Endothelial cell of umbilical vein (primary cell): ENCODE data around the gene SHISA9. TPM values are rescaled to one million over a fixed set of nuclear protein-coding genes. Genes with fewer than 3 reads are reported as not detected.

Source experiments
- BruUV-seq: library from RNA; stranded (reverse); fragments of 400-500 nt; replicated peaks from 2 replicates; lab custom pipeline; 2021; lab: Mats Ljungman, UMichigan
- CTCF ChIA-PET: fragments of 300-600, 350-600 bp; sonication (Branson Sonifier 250); formaldehyde crosslinking; loops from one replicate; lab custom pipeline; 2021; ENCODE audit warnings: antibody characterized with exemption, inconsistent platforms; lab: Charles Lee
- POLR2A ChIA-PET: fragments of 300-600, 350-600 bp; sonication (Branson Sonifier 250); formaldehyde crosslinking; loops from one replicate; lab custom pipeline; 2021; ENCODE audit warnings: antibody characterized with exemption, inconsistent platforms; lab: Charles Lee
- DNase-seq: peaks from one replicate; pipeline ENCODE4 v3.0.0-alpha.2; 2011; ENCODE audit warnings: low read depth, low spot score
- FAIRE-seq: peaks from 2 replicates; lab custom pipeline; 2011; peaks lifted over from hg19 to GRCh38; lab: Jason Lieb, UNC
- H2AFZ ChIP-seq: 2 replicates; pipeline ENCODE4 v1.6.0; 2012; ENCODE audit warnings: low read depth, low read length, control low read depth, inconsistent platforms
- H3K27ac ChIP-seq: 2 replicates; pipeline ENCODE4 v1.5.1; 2011; ENCODE audit warnings: low read depth, mild to moderate bottlenecking, control low read depth, low read length, moderate library complexity; ENCODE audit not compliant: insufficient read depth
- H3K27me3 ChIP-seq, 2 experiments: 2 replicates each; pipeline versions ENCODE4 v1.6.0 to v1.6.1; 2011; ENCODE audit warnings: low read length in 2 of 2, mixed read lengths in 1 of 2; ENCODE audit not compliant: control insufficient read depth in 2 of 2, insufficient read depth in 2 of 2
- H3K36me3 ChIP-seq, 2 experiments: 2 replicates in 1 of 2; 3 replicates in 1 of 2; pipeline ENCODE4 v1.5.1; 2011; ENCODE audit warnings: low read length in 2 of 2, mild to moderate bottlenecking in 1 of 2, moderate library complexity in 1 of 2; ENCODE audit not compliant: control insufficient read depth in 2 of 2, insufficient read depth in 2 of 2; ENCODE audit errors: extremely low read depth in 1 of 2
- H3K4me1 ChIP-seq: 3 replicates; pipeline ENCODE4 v1.5.1; 2011; ENCODE audit warnings: mild to moderate bottlenecking, low read length; ENCODE audit not compliant: control insufficient read depth, insufficient read depth; ENCODE audit errors: extremely low read depth
- H3K4me2 ChIP-seq: 2 replicates; pipeline ENCODE4 v1.6.1; 2011; ENCODE audit warnings: low read length, control low read depth, mixed read lengths; ENCODE audit not compliant: insufficient read depth
- H3K4me3 ChIP-seq, 3 experiments: fragments of 200-600 bp in 1 of 3; sonication (generic), shearing (Covaris generic) in 1 of 3; replicated peaks in 1 of 3; 2 replicates each; pipeline ENCODE4 v1.5.1; 2011 to 2016; ENCODE audit warnings: control low read depth in 3 of 3, low read length in 3 of 3, mild to moderate bottlenecking in 2 of 3, inconsistent platforms in 1 of 3, low read depth in 1 of 3, moderate library complexity in 1 of 3; ENCODE audit not compliant: insufficient read depth in 1 of 3
- H3K79me2 ChIP-seq: 2 replicates; pipeline ENCODE4 v1.6.0; 2012; ENCODE audit warnings: low read length, inconsistent platforms; ENCODE audit not compliant: control insufficient read depth, insufficient read depth
- H3K9ac ChIP-seq: replicated peaks from 2 replicates; pipeline ENCODE3; 2011; ENCODE audit warnings: low read length, control low read depth; ENCODE audit not compliant: insufficient read depth; ENCODE audit errors: extremely low read depth
- H3K9me1 ChIP-seq: replicated peaks from 3 replicates; pipeline ENCODE4 v1.6.0; 2011; ENCODE audit warnings: mild to moderate bottlenecking, low read length; ENCODE audit not compliant: control insufficient read depth, insufficient read depth; ENCODE audit errors: extremely low read depth
- H3K9me3 ChIP-seq: replicated peaks from 2 replicates; pipeline ENCODE4 v1.5.1; 2012; ENCODE audit warnings: low read length, inconsistent platforms; ENCODE audit not compliant: control insufficient read depth, insufficient read depth
- H4K20me1 ChIP-seq: replicated peaks from 2 replicates; pipeline ENCODE3; 2011; ENCODE audit warnings: mild to moderate bottlenecking, low read length; ENCODE audit not compliant: control insufficient read depth, insufficient read depth; ENCODE audit errors: extremely low read depth
- EZH2 ChIP-seq: IDR thresholded peaks from 2 replicates; pipeline ENCODE4 v1.6.1; 2012; ENCODE audit warnings: borderline replicate concordance, low read depth, mild to moderate bottlenecking, moderate library complexity, low read length, inconsistent platforms; ENCODE audit not compliant: severe bottlenecking
- FOS ChIP-seq: IDR thresholded peaks from 2 replicates; pipeline ENCODE4 v1.6.1; 2011; ENCODE audit warnings: mild to moderate bottlenecking, low read length, moderate library complexity, borderline replicate concordance; ENCODE audit not compliant: insufficient read depth
- GATA2 ChIP-seq: IDR thresholded peaks from 2 replicates; pipeline ENCODE4 v1.7.0; 2011; ENCODE audit warnings: low read depth, mild to moderate bottlenecking, moderate library complexity, mixed read lengths, low read length; ENCODE audit not compliant: insufficient read length, insufficient read depth
- JUN ChIP-seq: IDR thresholded peaks from 2 replicates; pipeline ENCODE4 v1.6.1; 2011; ENCODE audit warnings: borderline replicate concordance, low read depth; ENCODE audit not compliant: insufficient read length, insufficient read depth
- MYC ChIP-seq: IDR thresholded peaks from one replicate; pipeline ENCODE4 v1.6.1; 2011; ENCODE audit warnings: mild to moderate bottlenecking, low read depth, low read length
- POLR2A ChIP-seq: IDR thresholded peaks from 2 replicates; pipeline ENCODE4 v1.6.1; 2012; ENCODE audit warnings: low read depth, mild to moderate bottlenecking, control low read depth, low read length
- POLR2AphosphoS5 ChIP-seq: IDR thresholded peaks from 2 replicates; pipeline ENCODE4 v1.6.1; 2012; ENCODE audit warnings: low read depth, mild to moderate bottlenecking, control low read depth, low read length, moderate library complexity; ENCODE audit not compliant: insufficient read depth
- dilution Hi-C: fragments of 300-500 bp; cut with MboI; formaldehyde crosslinking; loops from one replicate; pipeline ENCODE4 v1.15.0; 2019; ENCODE audit warnings: low sequenced_read_pairs; ENCODE audit not compliant: extremely low pct_ligation_motif_present
- intact Hi-C: fragments of 100-400 bp; cut with micrococcal nuclease; formaldehyde crosslinking; loops from one replicate; pipeline ENCODE4 v1.10.0; 2022
- polyA plus RNA-seq, 4 experiments: library from polyadenylated mRNA; depleted of rRNA in 3 of 4; stranded (reverse) in 3 of 4; unstranded in 1 of 4; fragments of >200 nt; gene quantifications; 2 replicates each; pipeline versions ENCODE4 v1.2.1 to v1.2.3, GENCODE V29; 2011 to 2012; ENCODE audit warnings: missing spikeins in 1 of 4
- total RNA-seq: library from RNA; stranded (reverse); gene quantifications from 2 replicates; pipeline ENCODE4 v1.2.3, GENCODE V29; 2021
- TF ChIP-seq, protein P1 (sequence below): IDR thresholded peaks from 2 replicates; pipeline ENCODE4 v1.6.1; 2011; ENCODE audit not compliant: insufficient read depth, insufficient read length
- TF ChIP-seq, protein P2 (sequence below), 2 donors: IDR thresholded peaks; 1 replicate in 1 of 2; 2 replicates in 1 of 2; pipeline ENCODE4 v1.5.1; 2011; ENCODE audit warnings: low read length in 2 of 2, mild to moderate bottlenecking in 2 of 2, moderate library complexity in 2 of 2, control low read depth in 1 of 2, inconsistent platforms in 1 of 2, low read depth in 1 of 2; ENCODE audit not compliant: insufficient read depth in 1 of 2; ENCODE audit errors: extremely low read depth in 1 of 2

SHISA9 gene
- total and polyA plus RNA-seq, 2 donors (not counting 3 experiments of a cell fraction or from before 2014, with no cell fraction given) = not detected

DNA sequence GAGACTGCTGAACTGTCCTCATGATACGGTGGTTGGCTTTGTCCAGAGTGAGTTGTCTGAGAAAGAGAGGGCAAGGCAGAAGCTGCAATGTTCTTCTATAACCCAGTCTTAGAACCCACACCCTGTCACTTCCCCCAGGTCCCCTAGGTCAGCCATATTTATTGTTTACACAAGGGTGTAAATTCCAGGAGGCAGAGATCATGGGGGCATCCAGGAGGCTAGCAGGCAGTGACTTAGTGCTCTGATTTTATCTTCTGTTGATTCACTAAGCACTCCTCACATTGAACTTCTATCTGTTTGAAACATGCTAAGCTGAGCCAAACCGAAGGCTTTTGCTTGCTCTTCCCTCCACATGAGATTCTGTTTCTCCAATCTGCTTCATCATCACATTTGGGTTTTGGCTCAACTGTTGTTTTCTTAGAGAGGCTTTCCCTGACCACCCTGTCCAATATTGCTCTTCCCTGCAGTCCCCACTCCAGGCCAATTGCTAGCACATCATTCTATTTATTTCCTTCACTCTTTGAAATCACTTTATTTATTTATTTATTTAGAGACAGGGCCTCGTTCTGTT, 34.3 kb upstream of the SHISA9 start:
- POLR2A ChIA-PET = no interaction called here
- CTCF ChIA-PET = no interaction called here
- no peak overlapping the region for H3K27ac ChIP-seq
- dilution Hi-C loops (no loop called here), intact Hi-C loops (no loop called here)
- no peak overlapping the region for H3K4me2 ChIP-seq
- H3K9ac ChIP-seq = no peak overlapping the region
- H2AFZ ChIP-seq = no peak overlapping the region
- H3K27me3 ChIP-seq = no peaks in the 10 kb centered on the region
- no peaks in the 10 kb centered on the region for H3K4me1 ChIP-seq
- no peak overlapping the region for H3K4me3 ChIP-seq
- no peaks in the 10 kb centered on the region for H3K79me2 ChIP-seq
- no peak for TF ChIP-seq POLR2A
- TF ChIP-seq, protein P1, sequence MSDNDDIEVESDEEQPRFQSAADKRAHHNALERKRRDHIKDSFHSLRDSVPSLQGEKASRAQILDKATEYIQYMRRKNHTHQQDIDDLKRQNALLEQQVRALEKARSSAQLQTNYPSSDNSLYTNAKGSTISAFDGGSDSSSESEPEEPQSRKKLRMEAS = no peak
- TF ChIP-seq, protein P2, sequence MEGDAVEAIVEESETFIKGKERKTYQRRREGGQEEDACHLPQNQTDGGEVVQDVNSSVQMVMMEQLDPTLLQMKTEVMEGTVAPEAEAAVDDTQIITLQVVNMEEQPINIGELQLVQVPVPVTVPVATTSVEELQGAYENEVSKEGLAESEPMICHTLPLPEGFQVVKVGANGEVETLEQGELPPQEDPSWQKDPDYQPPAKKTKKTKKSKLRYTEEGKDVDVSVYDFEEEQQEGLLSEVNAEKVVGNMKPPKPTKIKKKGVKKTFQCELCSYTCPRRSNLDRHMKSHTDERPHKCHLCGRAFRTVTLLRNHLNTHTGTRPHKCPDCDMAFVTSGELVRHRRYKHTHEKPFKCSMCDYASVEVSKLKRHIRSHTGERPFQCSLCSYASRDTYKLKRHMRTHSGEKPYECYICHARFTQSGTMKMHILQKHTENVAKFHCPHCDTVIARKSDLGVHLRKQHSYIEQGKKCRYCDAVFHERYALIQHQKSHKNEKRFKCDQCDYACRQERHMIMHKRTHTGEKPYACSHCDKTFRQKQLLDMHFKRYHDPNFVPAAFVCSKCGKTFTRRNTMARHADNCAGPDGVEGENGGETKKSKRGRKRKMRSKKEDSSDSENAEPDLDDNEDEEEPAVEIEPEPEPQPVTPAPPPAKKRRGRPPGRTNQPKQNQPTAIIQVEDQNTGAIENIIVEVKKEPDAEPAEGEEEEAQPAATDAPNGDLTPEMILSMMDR (IDR thresholded peaks at IDR 0.05; ENCODE audit: extremely low read depth in 1 of 2, insufficient read depth in 1 of 2, low read depth in 1 of 2, low read length in 2 of 2) = no peak
- TF ChIP-seq POLR2AphosphoS5 = no peak
- no peak for TF ChIP-seq JUN
- TF ChIP-seq MYC = no peak
- TF ChIP-seq FOS = no peak
- TF ChIP-seq EZH2 = no peak
- no peak for TF ChIP-seq GATA2
- H3K36me3 ChIP-seq = no peaks in the 10 kb centered on the region
- no peaks in the 10 kb centered on the region for H4K20me1 ChIP-seq
- H3K9me3 ChIP-seq = no peaks in the 10 kb centered on the region
- FAIRE-seq (no peak), DNase-seq (no peak)
- BruUV-seq = no TSS peak
- no peaks in the 10 kb centered on the region for H3K9me1 ChIP-seq
